Muscle of leg (tissue), 11 donors: ENCODE results near the gene GYPC. TPM values are rescaled to one million over a fixed set of nuclear protein-coding genes. Genes with fewer than 3 reads are reported as not detected.

Experiments used
- DNase-seq: peaks from one replicate; pipeline ENCODE4 v3.0.0; 2013
- H3K27ac ChIP-seq: one replicate; pipeline ENCODE4 v1.5.1; 2013; ENCODE audit warnings: mild to moderate bottlenecking, low read length, control low read depth
- H3K27me3 ChIP-seq: one replicate; pipeline ENCODE4 v1.6.1; 2013; ENCODE audit warnings: low read length; ENCODE audit not compliant: control insufficient read depth, insufficient read depth
- H3K36me3 ChIP-seq: one replicate; pipeline ENCODE4 v1.6.1; 2013; ENCODE audit warnings: low read length; ENCODE audit not compliant: control insufficient read depth, insufficient read depth
- H3K4me1 ChIP-seq: one replicate; pipeline ENCODE4 v1.6.1; 2013; ENCODE audit warnings: low read length; ENCODE audit not compliant: control insufficient read depth, insufficient read depth
- H3K4me3 ChIP-seq: one replicate; pipeline ENCODE4 v1.5.1; 2013; ENCODE audit warnings: low read length, control low read depth
- H3K9me3 ChIP-seq: replicated peaks from 2 replicates; pipeline ENCODE4 v1.6.1; 2013; ENCODE audit warnings: low read depth, low read length; ENCODE audit not compliant: control insufficient read depth
- WGBS: methylation state at CpG from one replicate; pipeline ENCODE4 v1.1.5; 2013; ENCODE audit warnings: missing lambda C conversion rate; ENCODE audit not compliant: insufficient coverage; 5-methylcytosine and 5-hydroxymethylcytosine counted together
- polyA plus RNA-seq, 8 donors: library from polyadenylated mRNA; unstranded; fragments of 120-200 nt; gene quantifications; one replicate each; pipeline versions ENCODE4 v1.2.1 to v1.2.3, GENCODE V29; 2013; ENCODE audit warnings: inconsistent platforms in 1 of 8, low replicate concordance in 1 of 8; ENCODE audit not compliant: insufficient read length in 8 of 8, insufficient read depth in 1 of 8
- total RNA-seq: library from RNA; stranded (reverse); fragments of 120-200 nt; gene quantifications from one replicate; pipeline ENCODE4 v1.2.4, GENCODE V29; 2013

The GYPC gene
- total and polyA plus RNA-seq, 9 donors, result 101 to 123 (median 116) TPM

DNA sequence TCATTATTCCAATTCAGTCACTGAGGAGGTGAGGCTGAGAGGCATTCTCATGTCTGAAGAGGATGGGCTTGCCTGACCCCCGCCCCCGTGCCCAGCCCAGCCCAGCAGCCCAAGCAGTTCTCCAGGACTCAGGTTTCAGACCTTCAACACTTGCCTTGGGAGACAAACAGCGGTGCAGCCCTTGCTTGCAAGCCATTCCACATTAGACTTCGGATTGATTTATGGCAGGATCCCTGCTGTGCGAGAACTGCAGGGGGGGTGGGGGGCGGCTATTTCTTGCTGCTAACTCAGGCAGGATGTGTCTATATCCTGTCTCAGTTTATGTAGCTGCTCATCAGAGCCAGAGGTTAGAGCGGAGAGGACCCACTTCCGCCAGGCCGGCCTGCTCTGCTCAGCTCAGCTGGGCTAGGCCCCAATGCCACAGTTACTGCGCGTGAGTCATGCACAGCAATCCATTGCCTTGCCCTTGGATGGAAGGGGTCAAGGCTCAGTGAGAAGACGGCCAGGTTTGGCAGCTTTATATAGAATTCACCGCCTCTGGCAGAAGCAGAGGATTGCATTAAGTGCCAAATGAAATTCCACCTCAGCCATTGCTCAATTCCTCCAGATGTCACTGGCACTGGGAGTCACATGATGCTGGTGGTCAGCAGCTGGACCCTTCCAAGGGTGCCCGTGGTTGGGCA is 1.8 kb downstream of the GYPC start:
- Histone ChIP-seq H3K9me3 (no peaks in the 10 kb centered on the region), H3K4me1 (peaks cover 59% of the 10 kb centered on the region), H3K36me3 (peaks cover 13% of the 10 kb centered on the region), H3K4me3 (peak overlapping the region; percentile 73), H3K27me3 (no peaks in the 10 kb centered on the region), H3K27ac (peak overlapping the region; percentile 97)
- peak; percentile 85 for DNase-seq
- 2% methylated on average over 10 of the region's 14 CpGs for WGBS

DNA sequence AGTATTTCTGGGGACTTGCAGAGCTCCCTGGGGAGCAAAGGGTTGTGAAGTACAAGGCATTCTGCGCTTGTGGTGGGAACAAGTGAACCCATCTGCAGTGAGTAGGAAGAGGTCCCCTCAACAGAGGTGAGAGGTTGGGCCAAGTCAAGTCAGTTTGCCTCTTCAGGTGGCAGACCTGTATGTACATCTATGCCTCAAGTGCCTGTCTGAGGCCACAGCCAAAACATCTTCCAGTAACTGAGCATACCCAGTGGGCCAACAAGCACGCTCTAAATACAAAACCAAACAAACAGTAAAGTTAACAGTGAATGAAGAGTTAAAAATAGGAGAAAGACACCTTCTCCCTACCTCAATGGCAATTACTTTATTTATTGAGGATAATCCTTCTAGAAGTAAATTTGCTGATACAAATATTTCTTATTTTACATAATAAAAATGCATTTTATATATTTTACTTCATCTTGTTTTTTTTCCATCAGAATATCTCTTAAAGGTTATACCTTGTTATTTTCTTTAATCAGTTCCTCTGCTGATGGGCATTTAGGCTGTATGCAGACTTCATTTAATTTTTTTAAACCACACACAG is 2.5 kb downstream of the GYPC start:
- Histone ChIP-seq H3K27ac (peak overlapping the region; percentile 97), H3K4me1 (peaks cover 64% of the 10 kb centered on the region), H3K27me3 (no peaks in the 10 kb centered on the region), H3K4me3 (no peak overlapping the region), H3K36me3 (peaks cover 15% of the 10 kb centered on the region), H3K9me3 (no peaks in the 10 kb centered on the region)
- no peak for DNase-seq
- 20% methylated on average over 1 of the region's 2 CpGs for WGBS

- no peaks in the 10 kb centered on the region for H3K27me3 ChIP-seq
- DNase-seq, result peak; percentile 80
- no peak overlapping the region for H3K4me3 ChIP-seq
- peak overlapping the region; percentile 23 for H3K27ac ChIP-seq
- H3K36me3 ChIP-seq, result peaks cover 19% of the 10 kb centered on the region
- 0% methylated on average over 3 of the region's 10 CpGs for WGBS
- peaks cover 70% of the 10 kb centered on the region for H3K4me1 ChIP-seq
- no peaks in the 10 kb centered on the region for H3K9me3 ChIP-seq
These were observed 3.1 kb downstream of the GYPC start for GRCh38 chr2:126658905-126659561.

DNA sequence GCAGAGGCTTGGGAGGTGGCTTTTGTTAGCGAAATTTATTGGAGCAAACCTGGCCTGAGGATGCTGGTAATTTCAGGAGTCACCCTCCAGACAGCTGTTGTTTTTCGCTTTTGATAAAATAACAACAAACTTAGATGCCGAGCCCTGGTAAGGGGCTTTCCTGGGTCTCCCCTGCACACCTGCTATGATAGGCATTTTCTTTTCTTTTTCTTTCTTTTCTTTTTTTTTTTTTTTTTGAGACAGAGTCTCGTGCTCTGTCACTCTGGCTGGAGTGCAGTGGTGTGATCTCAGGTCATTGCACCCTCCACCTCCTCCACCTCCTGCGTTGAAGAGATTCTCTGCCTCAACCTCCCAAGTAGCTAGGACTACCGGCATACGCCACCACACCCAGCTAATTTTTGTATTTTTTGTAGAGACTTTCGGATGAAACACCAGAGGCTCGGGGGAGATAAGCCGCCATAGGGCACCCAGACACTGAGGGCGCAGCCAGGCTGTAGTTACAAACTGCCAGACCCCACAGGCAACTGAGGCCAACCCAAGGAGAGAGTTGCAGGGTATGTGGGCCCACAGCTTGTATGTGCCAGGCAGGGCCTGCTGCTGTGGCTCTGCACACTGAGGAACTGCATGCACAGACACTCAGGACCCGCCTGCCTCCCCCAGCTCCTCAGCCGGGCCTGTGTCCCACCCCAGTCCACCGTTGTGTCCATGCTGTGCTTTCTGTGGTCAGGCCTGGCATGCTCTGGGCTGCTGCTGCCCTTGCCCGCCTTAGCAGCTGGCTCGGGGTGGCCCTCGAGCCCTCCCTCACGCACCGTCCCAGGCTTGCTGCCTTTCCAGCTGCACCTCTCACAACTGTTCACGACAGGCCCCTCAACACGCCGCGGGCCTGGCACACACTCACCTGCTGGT is 3.9 kb downstream of the GYPC start:
- no peak overlapping the region for H3K4me3 ChIP-seq
- peaks cover 75% of the 10 kb centered on the region for H3K4me1 ChIP-seq

DNA sequence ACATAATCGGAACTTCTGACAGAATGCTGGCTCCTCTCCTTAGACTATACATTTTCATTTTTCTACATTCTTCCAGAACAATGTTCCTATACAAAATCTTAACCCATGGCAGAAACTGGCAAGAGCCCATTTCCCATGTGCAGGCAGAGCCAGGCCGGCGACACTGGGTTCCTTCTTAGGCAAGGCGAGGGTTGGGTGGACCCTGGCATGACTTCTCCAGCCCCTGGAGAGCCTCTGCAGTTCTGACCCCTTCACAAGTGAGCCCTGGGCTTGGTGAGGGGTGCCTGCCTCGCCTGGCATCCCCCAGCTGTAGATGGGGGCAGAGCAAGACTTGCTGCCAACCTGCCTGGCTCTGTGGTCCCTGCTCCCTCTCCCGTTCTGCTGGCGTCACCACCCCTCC is 5.0 kb downstream of the GYPC start:
- H3K4me1 ChIP-seq, result peaks cover 73% of the 10 kb centered on the region
- H3K4me3 ChIP-seq, result no peak overlapping the region
- H3K9me3 ChIP-seq, result no peaks in the 10 kb centered on the region
- WGBS, result 80% methylated on average over 6 of the region's 7 CpGs
- no peaks in the 10 kb centered on the region for H3K27me3 ChIP-seq
- H3K36me3 ChIP-seq, result peaks cover 22% of the 10 kb centered on the region
- DNase-seq, result no peak
- no peak overlapping the region for H3K27ac ChIP-seq

More for the DNA sequence above, 3.9 kb downstream of the GYPC start:
- no peaks in the 10 kb centered on the region for H3K27me3 ChIP-seq
- H3K36me3 ChIP-seq, result peaks cover 22% of the 10 kb centered on the region
- WGBS, result 87% methylated on average over 17 of the region's 23 CpGs
- no peaks in the 10 kb centered on the region for H3K9me3 ChIP-seq
- DNase-seq, result no peak
- H3K27ac ChIP-seq, result no peak overlapping the region

DNA sequence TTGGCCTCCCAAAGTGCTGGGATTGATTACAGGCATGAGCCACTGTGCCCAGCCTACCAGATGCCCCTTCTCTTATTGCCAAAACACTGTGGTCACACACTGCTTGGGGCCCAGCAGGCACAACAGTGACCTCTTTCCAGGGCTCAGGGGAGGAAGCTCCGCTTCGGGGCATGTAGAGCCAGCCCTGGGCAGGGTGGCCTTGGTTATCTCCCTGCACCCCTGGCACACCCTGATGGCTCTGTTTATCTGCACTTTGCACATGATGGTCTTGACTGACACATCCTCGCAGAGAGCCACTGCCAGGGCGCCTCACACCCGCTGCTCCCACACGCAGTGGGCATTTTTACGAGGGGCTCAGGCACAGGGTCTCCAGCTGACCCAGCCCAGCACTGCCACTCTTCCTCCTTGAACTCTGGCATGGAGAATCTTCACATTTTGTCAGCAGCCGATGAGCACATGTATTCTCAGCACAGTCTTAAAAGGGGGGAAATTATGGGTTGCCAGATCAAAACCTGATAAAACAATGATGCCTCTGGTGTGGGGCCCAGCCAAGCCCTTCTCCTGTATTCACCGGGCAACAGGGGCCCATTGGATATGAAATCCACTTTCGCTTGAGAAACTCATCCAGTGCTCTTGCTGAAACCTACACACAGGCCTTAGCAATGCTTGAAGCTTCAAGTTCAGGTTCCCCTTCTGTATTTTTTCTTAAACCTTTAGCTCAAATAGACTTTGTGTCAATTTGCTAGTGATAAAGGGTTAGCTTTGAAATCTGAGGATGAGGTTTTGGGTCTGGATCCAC is 5.9 kb downstream of the GYPC start:
- Histone ChIP-seq H3K4me3 (no peak overlapping the region), H3K9me3 (no peaks in the 10 kb centered on the region), H3K4me1 (peaks cover 78% of the 10 kb centered on the region), H3K36me3 (peaks cover 24% of the 10 kb centered on the region), H3K27me3 (no peaks in the 10 kb centered on the region), H3K27ac (no peak overlapping the region)
- 81% methylated on average over 9 of the region's 10 CpGs for WGBS
- DNase-seq, result no peak

GRCh38 chr2:126662621-126663020 is 6.7 kb downstream of the GYPC start:
- H3K36me3 ChIP-seq, result peaks cover 25% of the 10 kb centered on the region
- no peaks in the 10 kb centered on the region for H3K27me3 ChIP-seq
- H3K9me3 ChIP-seq, result no peaks in the 10 kb centered on the region
- DNase-seq, result no peak
- H3K27ac ChIP-seq, result no peak overlapping the region
- 80% methylated on average over 4 of the region's 7 CpGs for WGBS
- peaks cover 71% of the 10 kb centered on the region for H3K4me1 ChIP-seq
- H3K4me3 ChIP-seq, result no peak overlapping the region

GRCh38 chr2:126663184-126663963 is 7.4 kb downstream of the GYPC start:
- peaks cover 25% of the 10 kb centered on the region for H3K36me3 ChIP-seq
- DNase-seq, result no peak
- no peaks in the 10 kb centered on the region for H3K27me3 ChIP-seq
- no peak overlapping the region for H3K4me3 ChIP-seq
- no peaks in the 10 kb centered on the region for H3K9me3 ChIP-seq
- 70% methylated on average over 5 of the region's 13 CpGs for WGBS
- H3K4me1 ChIP-seq, result peaks cover 63% of the 10 kb centered on the region
- H3K27ac ChIP-seq, result no peak overlapping the region

GRCh38 chr2:126664234-126664633 is 8.3 kb downstream of the GYPC start:
- WGBS, result 83% methylated on average over 1 of the region's 3 CpGs
- Histone ChIP-seq H3K36me3 (peaks cover 25% of the 10 kb centered on the region), H3K4me3 (no peak overlapping the region), H3K9me3 (no peaks in the 10 kb centered on the region), H3K27ac (no peak overlapping the region), H3K27me3 (no peaks in the 10 kb centered on the region), H3K4me1 (peaks cover 60% of the 10 kb centered on the region)
- no peak for DNase-seq
